HG03095 (cell line): Measurements from ENCODE around the gene SCGN.
"Not testable (repeated sequence)": the region's sequence is repeated elsewhere in the genome, so short reads cannot be mapped to it uniquely, and the experiment has no call there.

Experiments used
- ATAC-seq: cut with Tn5 transposase; IDR thresholded peaks from one replicate; pipeline ENCODE4 v1.9.1; 2021; ENCODE audit warnings: moderate library complexity; ENCODE audit not compliant: unreplicated experiment

Gene SCGN

DNA sequence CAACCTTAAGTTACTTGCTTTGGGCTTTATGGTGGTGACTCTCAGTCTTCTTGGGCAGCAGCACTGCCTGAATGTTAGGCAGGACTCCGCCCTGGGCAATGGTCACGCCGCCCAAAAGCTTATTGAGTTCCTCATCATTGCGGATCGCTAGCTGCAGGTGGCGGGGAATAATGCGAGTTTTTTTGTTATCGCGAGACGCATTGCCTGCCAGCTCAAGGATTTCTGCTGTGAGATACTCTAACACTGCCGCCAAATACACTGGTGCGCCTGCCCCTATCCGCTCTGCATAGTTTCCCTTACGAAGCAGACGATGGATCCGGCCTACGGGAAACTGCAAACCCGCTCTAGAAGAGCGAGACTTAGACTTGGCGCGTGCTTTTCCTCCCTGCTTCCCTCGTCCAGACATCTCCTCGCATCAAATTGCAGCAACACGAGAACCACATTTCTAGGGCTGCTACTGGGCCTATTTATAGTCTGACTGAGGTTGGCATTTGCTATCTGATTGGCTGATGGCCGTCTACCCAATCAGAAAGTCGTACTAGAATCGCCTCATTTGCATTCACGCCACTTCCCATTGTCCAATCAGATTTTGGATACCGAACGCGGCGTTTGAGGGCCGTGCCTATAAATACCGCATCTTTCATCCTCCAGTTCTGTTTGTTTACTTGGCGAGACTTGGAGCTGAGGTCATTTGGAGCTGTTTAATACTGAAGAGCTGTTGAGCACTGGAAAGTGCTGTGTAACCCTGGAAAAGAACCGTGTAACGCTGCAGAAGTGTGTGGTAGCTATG lies 74.3 kb downstream of the SCGN start:
- no peak for ATAC-seq

DNA sequence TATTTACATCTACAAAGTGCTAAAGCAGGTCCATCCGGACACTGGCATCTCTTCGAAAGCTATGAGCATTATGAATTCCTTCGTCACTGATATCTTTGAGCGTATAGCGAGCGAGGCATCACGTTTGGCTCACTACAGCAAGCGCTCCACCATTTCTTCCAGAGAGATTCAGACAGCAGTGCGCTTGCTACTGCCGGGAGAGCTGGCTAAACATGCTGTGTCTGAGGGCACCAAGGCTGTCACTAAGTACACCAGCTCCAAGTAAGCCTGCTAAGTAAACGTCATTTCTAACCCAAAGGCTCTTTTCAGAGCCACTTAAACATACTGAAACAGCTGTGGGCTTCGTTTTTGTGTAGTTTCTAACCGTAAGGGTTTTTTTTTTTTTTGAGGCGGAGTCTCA lies 75.0 kb downstream of the SCGN start:
- ATAC-seq, result no peak

DNA sequence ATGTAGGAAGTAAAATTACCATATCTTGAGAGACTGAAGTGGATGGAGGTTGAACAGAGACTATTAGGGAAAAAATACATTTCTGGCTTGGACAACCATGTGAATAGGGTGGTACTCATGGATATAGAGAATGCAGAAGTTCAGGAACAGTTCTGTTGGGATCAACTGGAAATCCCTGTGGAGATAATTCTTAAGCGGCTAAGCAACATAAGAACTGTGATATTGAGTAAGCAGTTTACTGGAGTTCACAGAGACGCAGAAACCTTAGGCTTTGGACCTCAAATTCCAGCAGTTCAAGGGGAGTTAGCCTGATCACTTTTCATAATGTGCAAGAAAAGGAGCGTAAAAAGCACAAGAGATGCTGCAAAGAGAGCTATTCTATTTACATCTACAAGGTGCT lies 78.9 kb downstream of the SCGN start:
- ATAC-seq, result no peak

DNA sequence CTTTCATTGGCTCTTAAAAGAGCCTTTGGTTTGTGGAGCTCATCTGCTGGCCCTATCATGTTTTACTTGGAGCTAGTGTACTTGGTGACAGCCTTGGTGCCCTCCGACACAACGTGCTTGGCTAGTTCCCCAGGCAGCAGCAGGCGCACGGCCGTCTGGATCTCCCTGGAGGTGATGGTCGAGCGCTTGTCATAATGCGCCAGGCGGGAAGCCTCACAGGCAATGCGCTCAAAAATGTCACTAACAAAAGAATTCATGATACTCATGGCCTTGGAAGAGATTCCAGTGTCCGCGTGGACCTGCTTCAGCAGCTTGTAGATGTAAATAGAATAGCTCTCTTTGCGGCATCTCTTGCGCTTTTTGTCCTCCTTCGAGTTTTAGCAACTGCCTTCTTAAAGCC lies 79.7 kb downstream of the SCGN start:
- no peak for ATAC-seq

DNA sequence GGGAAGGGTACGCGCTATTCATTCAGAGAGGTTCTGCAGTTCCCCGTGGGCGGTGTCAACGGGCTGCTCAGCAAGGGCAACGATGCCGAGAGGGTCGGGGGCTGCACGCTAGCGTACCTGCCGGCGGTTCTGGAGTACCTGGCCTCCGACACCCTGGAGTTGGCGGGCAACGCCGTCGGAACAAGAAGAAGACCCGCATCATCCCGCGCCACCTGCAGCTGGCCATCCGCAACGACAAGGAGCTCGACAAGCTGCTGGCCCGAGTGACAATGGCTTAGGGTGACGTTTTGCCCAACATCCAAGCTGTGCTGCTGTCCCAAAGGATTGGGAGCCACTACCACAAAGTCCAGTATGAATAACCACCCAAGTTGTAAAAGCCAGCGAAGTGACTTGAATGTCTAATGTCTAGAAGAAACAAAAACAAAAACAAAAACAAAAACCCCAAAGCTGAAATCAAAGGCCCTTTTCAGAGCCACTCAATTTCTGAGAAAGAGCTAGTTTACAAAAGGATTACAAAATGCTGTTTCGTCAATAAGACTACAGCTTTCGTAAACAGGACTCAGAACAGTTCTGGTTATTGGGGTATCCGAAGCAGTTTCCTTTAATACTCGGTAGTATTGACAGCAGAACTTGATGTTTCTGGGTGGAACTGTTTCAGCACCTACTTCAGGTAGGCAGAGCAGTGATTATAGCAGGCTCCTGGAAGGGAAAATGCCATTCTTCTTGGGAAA lies 80.6 kb downstream of the SCGN start:
- ATAC-seq, result no peak

GRCh38 chr6:25735261-25735660 lies 83.2 kb downstream of the SCGN start:
- ATAC-seq, result no peak

- no peak for ATAC-seq
Observed at GRCh38 chr6:25743868-25744267, 91.9 kb downstream of the SCGN start.

DNA sequence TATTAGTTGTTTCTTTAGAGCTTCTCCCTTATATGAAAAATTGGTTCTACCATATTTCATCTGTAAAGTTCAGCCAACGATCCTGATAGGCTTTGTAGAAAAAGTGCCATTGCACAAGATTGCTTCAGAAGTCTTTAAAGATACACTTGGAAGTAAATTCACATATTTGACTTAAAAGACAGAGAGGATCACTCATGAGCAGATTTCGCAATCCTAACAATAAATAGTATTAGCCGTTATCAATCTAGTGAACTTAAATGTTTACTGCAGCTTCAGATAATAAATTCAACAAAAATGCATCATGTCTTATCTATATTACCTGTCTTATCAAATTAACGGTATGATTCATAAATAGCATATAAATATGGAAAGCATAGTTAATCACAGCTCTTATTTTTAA lies 93.8 kb downstream of the SCGN start:
- no peak for ATAC-seq

DNA sequence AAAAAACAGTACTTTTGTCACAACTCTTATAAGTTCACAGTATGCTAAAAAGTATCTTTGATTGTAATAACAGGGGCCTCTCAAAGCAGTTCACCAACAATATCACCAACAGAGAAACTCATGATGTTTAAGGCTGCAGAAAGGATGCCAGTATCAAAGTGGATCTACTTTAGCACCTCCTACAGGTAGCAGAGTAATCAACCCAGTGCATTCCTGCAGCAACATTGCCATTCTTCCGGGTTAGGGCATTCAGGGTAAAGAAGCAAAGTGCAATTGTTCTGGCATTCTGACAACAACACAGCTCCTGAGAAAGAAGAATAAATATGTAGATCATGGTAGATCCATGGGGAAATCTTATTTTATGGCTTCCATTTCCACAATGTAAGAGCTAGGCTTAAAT lies 95.0 kb downstream of the SCGN start:
- ATAC-seq, result no peak

DNA sequence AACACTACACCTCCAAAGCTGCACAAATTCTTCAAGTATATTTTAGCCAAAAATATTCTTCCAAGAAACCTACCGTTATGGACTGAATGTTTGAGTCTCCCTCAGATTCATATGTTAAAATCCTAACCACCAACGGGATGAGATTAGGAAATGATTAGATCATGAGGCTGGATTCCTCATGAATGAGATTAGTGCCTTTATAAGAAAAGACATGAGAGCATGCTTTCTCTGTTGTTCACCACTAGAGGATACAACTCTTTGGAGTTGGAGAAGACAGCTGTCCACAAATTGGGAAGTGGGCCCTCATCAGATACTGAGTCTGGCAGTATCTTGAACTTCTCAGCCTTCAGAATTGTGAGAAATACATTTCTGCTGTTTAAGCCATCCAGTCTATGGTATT lies 95.5 kb downstream of the SCGN start:
- no peak for ATAC-seq

GRCh38 chr6:25748049-25748448 lies 96.0 kb downstream of the SCGN start:
- no peak for ATAC-seq

DNA sequence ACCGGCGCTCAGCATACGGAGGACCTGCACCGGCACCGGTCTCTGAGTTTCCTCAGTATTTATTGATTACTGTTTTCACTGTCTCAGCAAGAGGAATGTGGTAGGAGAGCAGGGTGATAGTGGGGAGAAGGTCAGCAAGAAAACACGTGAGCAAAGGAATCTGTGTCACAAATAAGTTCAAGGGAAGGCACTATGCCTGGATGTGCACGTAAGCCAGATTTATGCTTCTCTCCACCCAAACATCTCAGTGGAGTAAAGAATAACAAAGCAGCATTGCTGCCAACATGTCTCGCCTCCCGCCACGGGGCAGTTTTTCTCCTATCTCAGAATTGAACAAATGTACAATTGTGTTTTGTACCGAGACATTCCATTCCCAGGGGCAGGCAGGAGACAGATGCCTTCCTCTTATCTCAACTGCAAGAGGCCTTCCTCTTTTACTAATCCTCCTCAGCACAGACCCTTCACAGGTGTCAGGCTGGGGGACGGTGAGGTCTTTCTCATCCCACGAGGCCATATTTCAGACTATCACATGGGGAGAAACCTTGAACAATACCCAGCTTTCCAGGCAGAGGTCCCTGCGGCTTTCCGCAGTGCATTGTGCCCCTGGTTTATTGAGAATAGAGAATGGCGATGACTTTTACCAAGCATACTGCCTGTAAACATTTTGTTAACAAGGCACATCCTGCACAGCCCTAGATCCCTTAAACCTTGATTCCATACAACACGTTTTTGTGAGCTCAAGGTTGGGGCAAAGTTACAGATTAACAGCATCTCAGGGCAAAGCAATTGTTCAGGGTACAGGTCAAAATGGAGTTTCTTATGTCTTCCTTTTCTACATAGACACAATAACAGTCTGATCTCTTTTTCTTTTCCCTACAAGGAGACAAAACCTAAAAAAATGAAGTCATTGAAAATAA lies 96.8 kb downstream of the SCGN start:
- not testable (repeated sequence) for ATAC-seq

GRCh38 chr6:25749837-25750236 lies 97.8 kb downstream of the SCGN start:
- no peak for ATAC-seq

DNA sequence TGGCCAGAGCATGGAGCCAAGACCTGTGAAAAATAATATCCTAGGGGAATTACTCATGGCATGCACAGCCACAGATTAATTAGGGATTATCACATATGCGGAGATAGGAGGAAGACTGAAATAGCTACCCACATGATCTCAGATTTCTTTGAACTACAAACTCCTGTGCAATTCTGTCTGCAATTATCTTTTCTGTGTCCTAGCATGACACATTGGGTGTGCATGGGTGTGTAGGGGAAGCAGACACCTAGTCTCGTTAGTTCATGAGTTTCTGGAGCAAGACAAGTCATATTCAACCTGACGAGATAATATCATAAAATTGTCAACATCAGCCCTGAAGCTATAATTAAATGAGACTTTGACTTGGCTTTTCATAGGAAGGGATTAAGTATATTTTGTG lies 98.9 kb downstream of the SCGN start:
- no peak for ATAC-seq
